ENCODE measurements around the gene SH3RF1. TPM values are rescaled to one million over a fixed set of nuclear protein-coding genes. Genes with fewer than 3 reads are reported as not detected.

The SH3RF1 gene
- total and polyA plus RNA-seq, 2 of the 8 experiments (the other 6 are each of a cell fraction or from before 2014, with no cell fraction given), result 6.9 to 15.1 TPM

DNA sequence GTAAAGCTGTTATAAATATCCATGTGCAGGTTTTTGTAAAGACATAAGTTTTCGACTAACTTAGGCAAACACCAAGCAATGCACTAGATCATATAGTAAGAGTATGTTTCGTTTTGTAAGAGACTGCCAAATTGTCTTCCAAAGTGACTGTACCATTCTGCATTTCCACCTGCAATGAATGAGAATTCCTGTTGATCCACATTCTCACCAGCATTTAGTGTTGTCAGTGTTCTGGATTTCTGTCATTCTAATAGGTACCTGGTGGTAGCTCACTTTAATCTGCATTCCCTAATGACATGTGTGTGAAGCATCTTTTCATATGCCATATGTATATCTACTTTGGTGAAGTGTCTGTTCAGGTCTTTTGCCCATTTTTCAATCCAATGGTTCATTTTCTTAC lies 57.8 kb downstream of the SH3RF1 start:
- Histone ChIP-seq H3K4me2 (ENCODE audit: insufficient read depth in 1 of 2, low read depth in 2 of 2, low read length in 2 of 2) (no peak overlapping the region), H3K23me2 (ENCODE audit: low read depth, low read length) (no peaks in the 10 kb centered on the region), H2BK120ac (replicated peaks; ENCODE audit: low read depth, low read length) (no peak overlapping the region), H4K5ac (ENCODE audit: insufficient read length, low read depth, low read length) (no peak overlapping the region), H3K79me1 (ENCODE audit: low read depth, low read length) (no peaks in the 10 kb centered on the region; the same call in 1 of the 2 replicates), H2BK15ac (ENCODE audit: low read length) (no peak overlapping the region), H3K4me3 (ENCODE audit: extremely low read depth in 1 of 4, insufficient read depth in 2 of 4, low read depth in 3 of 4, low read length in 4 of 4) (no peak overlapping the region), H4K20me1 (replicated peaks in 1 of 2; ENCODE audit: control insufficient read depth in 1 of 2, insufficient read depth in 2 of 2, low read length in 2 of 2) (no peaks in the 10 kb centered on the region), H4K91ac (replicated peaks; ENCODE audit: insufficient read length, low read length) (no peak overlapping the region), H3K4ac (replicated peaks; ENCODE audit: insufficient read length, low read depth, low read length) (no peak overlapping the region), H3K27me3 (replicated peaks in 1 of 4; ENCODE audit: control insufficient read depth in 3 of 4, extremely low read depth in 1 of 4, insufficient read depth in 3 of 4, low read length in 3 of 4) (no peaks in the 10 kb centered on the region), H2AFZ (ENCODE audit: low read length) (no peak overlapping the region), H3K56ac (replicated peaks; ENCODE audit: insufficient read length, low read depth, low read length) (no peak overlapping the region), H2BK20ac (ENCODE audit: low read length) (no peak overlapping the region), H3K27ac (ENCODE audit: low read depth, low read length) (no peak overlapping the region), H4K8ac (ENCODE audit: extremely low read depth, insufficient read depth, low read length) (no peak overlapping the region), H2BK12ac (ENCODE audit: low read depth, low read length) (no peak overlapping the region), H2BK5ac (ENCODE audit: low read depth, low read length) (no peak overlapping the region), H3K14ac (ENCODE audit: insufficient read length) (no peak overlapping the region), H3K4me1 (replicated peaks in 1 of 4; ENCODE audit: control insufficient read depth in 3 of 4, insufficient read depth in 4 of 4, low read length in 3 of 4) (peaks cover 0 to 6% (median 2%) of the 10 kb centered on the region in 4 experiments; a peak in 4 of 7 replicates), H3K36me3 (ENCODE audit: control insufficient read depth in 2 of 4, insufficient read depth in 4 of 4, low read length in 3 of 4) (peaks cover 0 to 2% (median 0%) of the 10 kb centered on the region in 4 experiments; a peak in 2 of 8 replicates), H3K79me2 (ENCODE audit: control insufficient read depth in 1 of 2, insufficient read depth in 2 of 2, low read length in 2 of 2) (peaks cover 0 to 2% of the 10 kb centered on the region in 2 experiments; a peak in 1 of 4 replicates), H3K9ac (replicated peaks in 1 of 4; ENCODE audit: extremely low read depth in 1 of 4, low read depth in 3 of 4, low read length in 3 of 4) (no peak overlapping the region), H3K9me3 (ENCODE audit: insufficient read depth in 2 of 2, low read depth in 1 of 2, low read length in 1 of 2) (peaks cover 3 to 5% of the 10 kb centered on the region in 2 experiments; a peak in 2 of 4 replicates), H2AK5ac (ENCODE audit: low read depth, low read length) (no peak overlapping the region), H3K18ac (ENCODE audit: extremely low read depth, low read length) (no peak overlapping the region), H3K23ac (ENCODE audit: insufficient read length) (no peak overlapping the region)
- DNase-seq (ENCODE audit: low read depth in 1 of 2, low spot score in 2 of 2) (no peak), FAIRE-seq (no peak)
- ChIA-PET POLR2A (ENCODE audit: partially characterized antibody) (no interaction called here), CTCF (ENCODE audit: partially characterized antibody) (interaction anchor here (0.5 kb wide), 1 partner anchor 97 kb away, joined by 3 read pairs; no protein-coding TSS in a partner anchor)
- TF ChIP-seq POLR2A (IDR thresholded peaks at IDR 0.05; ENCODE audit: control extremely low read depth in 1 of 2, low read depth in 2 of 2, low read length in 2 of 2) (no peak), HDAC2 (IDR thresholded peaks at IDR 0.05; ENCODE audit: borderline replicate concordance in 1 of 2, low read depth in 2 of 2, low read length in 2 of 2) (no peak), CBX5 (IDR thresholded peaks at IDR 0.05; ENCODE audit: low read depth, low read length) (no peak), PHF8 (conservative IDR thresholded peaks at IDR 0.05; ENCODE audit: low read depth, low read length) (no peak), SIN3A (conservative IDR thresholded peaks at IDR 0.05 in 1 of 2, IDR thresholded peaks at IDR 0.05 in 1 of 2; ENCODE audit: low read depth in 1 of 2, low read length in 2 of 2) (no peak)
- 81% methylated on average over 2 of the region's 2 CpGs; no CpG with 5 or more reads in 1 of the 2 experiments for WGBS, 2 experiments (ENCODE audit: extremely low coverage in 1 of 2, insufficient coverage in 1 of 2, insufficient read length in 1 of 2, insufficient replicate concordance in 2 of 2, low coverage in 1 of 2, low lambda C conversion rate in 2 of 2, missing lambda C conversion rate in 1 of 2)
